Breast epithelium (tissue), 4 donors: ENCODE results near the gene DYNC1I2. TPM values are rescaled to one million over a fixed set of nuclear protein-coding genes. Genes with fewer than 3 reads are reported as not detected.
A peak's percentile ranks its signal among the peaks of the same experiment; 100 is the strongest.

ENCODE experiments used
- DNase-seq, 2 donors: peaks; one replicate each; pipeline ENCODE4 v3.0.0-alpha.2; 2019; ENCODE audit warnings: low spot score in 2 of 2
- H3K27ac ChIP-seq, 2 donors: fragments of 200-600 bp; sonication (generic) in 1 of 2; one replicate each; pipeline ENCODE4 v1.5.1; 2016 to 2019; ENCODE audit warnings: mild to moderate bottlenecking in 1 of 2
- H3K27me3 ChIP-seq, 2 donors: fragments of 200-600 bp; sonication (generic) in 1 of 2; one replicate each; pipeline versions ENCODE4 v1.5.1 to v1.6.0; 2017 to 2019; ENCODE audit warnings: control low read depth in 1 of 2, mild to moderate bottlenecking in 1 of 2
- H3K36me3 ChIP-seq: fragments of 200-600 bp; one replicate; pipeline ENCODE4 v1.5.1; 2019
- H3K4me1 ChIP-seq, 2 donors: fragments of 200-600 bp; sonication (generic); one replicate each; pipeline ENCODE4 v1.5.1; 2016 to 2019; ENCODE audit warnings: control low read depth in 1 of 2
- H3K4me3 ChIP-seq, 3 donors: fragments of 200-600 bp; sonication (generic); 1 replicate in 2 of 3; 2 replicates in 1 of 3; pipeline ENCODE4 v1.5.1; 2016 to 2019; ENCODE audit warnings: mild to moderate bottlenecking in 3 of 3, moderate library complexity in 2 of 3
- H3K9me3 ChIP-seq, 2 donors: fragments of 200-600 bp; sonication (generic) in 1 of 2; one replicate each; pipeline ENCODE4 v1.5.1; 2016 to 2019; ENCODE audit warnings: control low read depth in 1 of 2
- POLR2A ChIP-seq: fragments of 450-650 bp; IDR thresholded peaks from one replicate; pipeline ENCODE4 v1.6.1; 2016; ENCODE audit warnings: antibody characterized with exemption, mild to moderate bottlenecking, moderate library complexity
- POLR2AphosphoS5 ChIP-seq, 3 donors: sonication (generic); formaldehyde crosslinking; IDR thresholded peaks; one replicate each; pipeline ENCODE4 v1.6.1; 2017; ENCODE audit warnings: antibody characterized with exemption in 3 of 3
- intact Hi-C: fragments of 100-400 bp; cut with DNase I; formaldehyde crosslinking; loops from one replicate; pipeline ENCODE4 v1.15.1; 2023; ENCODE audit warnings: low total_unique reads
- total RNA-seq, 3 donors: library from RNA; depleted of rRNA; stranded (reverse); fragments of >200 nt; gene quantifications; one replicate each; pipeline ENCODE4 v1.1.0, GENCODE V29; 2016
- TF ChIP-seq, protein P1 (sequence below), 3 donors: fragments of 450-650 bp; IDR thresholded peaks; one replicate each; pipeline ENCODE4 v1.5.1; 2016 to 2017; ENCODE audit warnings: antibody characterized with exemption in 3 of 3, mild to moderate bottlenecking in 3 of 3, moderate library complexity in 3 of 3

The DYNC1I2 gene
- total RNA-seq, 3 donors from 2014 or later: 98.9 to 126 (median 125) TPM

DNA sequence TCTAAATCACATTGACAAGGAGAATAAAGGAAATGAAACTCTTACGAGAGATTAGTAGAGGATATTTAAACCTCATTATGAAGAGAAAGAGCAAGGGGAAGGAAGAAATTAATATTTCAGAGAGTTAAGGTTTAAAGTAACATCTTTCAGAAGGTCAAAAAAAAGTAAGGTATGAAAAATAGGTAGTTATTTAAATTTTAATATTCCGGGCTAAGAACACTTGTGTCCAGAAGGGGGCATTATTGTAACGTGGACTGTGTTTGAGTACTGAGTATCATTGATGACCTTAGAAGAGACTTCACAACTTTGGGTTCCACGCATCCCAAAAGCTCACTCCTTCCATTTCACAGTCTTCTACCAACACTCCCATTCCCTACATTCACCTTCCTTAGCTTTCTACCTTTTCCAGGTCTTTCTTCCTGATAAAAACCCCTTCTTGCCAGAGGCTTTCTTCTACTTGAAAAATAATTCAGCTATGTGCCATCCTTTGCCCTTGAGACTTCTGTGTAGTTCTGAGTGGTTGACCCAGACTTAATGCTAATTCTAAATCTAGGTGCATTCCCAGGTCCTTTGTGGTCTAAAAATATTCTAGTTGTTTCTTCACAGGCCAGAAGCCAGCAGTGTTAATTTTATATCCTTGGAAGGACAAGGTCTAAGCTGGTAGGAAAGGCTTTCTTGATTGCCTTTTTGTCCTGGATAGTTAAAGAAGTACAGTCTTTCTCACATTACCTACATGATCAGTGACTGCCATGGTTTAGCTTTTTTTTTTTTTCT is 16.5 kb downstream of the DYNC1I2 start:
- Histone ChIP-seq H3K27ac (peak overlapping the region in 1 of 2 donors; percentile 10), H3K36me3 (no peaks in the 10 kb centered on the region), H3K9me3 (no peaks in the 10 kb centered on the region), H3K4me1 (peaks cover 0 to 8% of the 10 kb centered on the region in 2 donors), H3K27me3 (no peaks in the 10 kb centered on the region), H3K4me3 (no peak overlapping the region)
- DNase-seq: no peak
- intact Hi-C loops: no loop called here
- TF ChIP-seq, protein P1, sequence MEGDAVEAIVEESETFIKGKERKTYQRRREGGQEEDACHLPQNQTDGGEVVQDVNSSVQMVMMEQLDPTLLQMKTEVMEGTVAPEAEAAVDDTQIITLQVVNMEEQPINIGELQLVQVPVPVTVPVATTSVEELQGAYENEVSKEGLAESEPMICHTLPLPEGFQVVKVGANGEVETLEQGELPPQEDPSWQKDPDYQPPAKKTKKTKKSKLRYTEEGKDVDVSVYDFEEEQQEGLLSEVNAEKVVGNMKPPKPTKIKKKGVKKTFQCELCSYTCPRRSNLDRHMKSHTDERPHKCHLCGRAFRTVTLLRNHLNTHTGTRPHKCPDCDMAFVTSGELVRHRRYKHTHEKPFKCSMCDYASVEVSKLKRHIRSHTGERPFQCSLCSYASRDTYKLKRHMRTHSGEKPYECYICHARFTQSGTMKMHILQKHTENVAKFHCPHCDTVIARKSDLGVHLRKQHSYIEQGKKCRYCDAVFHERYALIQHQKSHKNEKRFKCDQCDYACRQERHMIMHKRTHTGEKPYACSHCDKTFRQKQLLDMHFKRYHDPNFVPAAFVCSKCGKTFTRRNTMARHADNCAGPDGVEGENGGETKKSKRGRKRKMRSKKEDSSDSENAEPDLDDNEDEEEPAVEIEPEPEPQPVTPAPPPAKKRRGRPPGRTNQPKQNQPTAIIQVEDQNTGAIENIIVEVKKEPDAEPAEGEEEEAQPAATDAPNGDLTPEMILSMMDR (IDR thresholded peaks at IDR 0.05): no peak
- TF ChIP-seq POLR2AphosphoS5 (IDR thresholded peaks at IDR 0.05): no peak
- no peak for TF ChIP-seq POLR2A

DNA sequence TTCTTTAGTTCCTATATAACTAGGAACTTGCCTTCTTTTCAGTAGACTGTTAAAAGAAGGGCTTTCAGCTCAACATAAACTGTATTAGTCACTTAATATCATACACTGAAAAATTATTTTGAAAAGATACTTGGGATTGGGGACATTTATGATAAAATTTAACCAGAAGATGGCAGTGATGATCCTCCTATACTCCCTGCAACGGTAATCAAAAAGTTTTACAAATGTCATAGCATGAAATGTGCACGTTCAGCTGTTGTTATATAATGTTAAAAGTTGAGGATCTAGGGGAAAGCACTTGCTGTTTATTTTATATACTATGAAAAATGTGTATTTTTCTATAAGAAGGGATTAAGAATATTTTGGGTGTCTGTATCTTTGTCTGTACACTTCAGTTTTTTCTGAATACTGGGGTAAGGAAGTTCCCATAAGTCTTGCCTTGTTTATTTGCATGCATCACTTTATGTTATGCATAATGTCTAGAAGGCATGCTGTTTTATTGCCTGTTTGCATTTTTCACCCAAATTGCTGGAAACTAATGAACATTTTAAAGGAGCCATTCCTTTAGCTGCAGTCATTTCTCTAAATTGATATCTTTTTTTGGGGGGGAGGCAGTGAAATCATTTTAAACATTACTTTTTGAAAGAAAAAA is 19.0 kb downstream of the DYNC1I2 start:
- Histone ChIP-seq H3K4me3 (no peak overlapping the region), H3K9me3 (no peaks in the 10 kb centered on the region), H3K36me3 (no peaks in the 10 kb centered on the region), H3K27me3 (no peaks in the 10 kb centered on the region), H3K27ac (no peak overlapping the region), H3K4me1 (peaks cover 0 to 8% of the 10 kb centered on the region in 2 donors)
- TF ChIP-seq POLR2A: no peak
- TF ChIP-seq, protein P1 (IDR thresholded peaks at IDR 0.05): peak in 2 of 3 donors; percentile 18 to 49
- intact Hi-C loops: no loop called here
- no peak for DNase-seq

DNA sequence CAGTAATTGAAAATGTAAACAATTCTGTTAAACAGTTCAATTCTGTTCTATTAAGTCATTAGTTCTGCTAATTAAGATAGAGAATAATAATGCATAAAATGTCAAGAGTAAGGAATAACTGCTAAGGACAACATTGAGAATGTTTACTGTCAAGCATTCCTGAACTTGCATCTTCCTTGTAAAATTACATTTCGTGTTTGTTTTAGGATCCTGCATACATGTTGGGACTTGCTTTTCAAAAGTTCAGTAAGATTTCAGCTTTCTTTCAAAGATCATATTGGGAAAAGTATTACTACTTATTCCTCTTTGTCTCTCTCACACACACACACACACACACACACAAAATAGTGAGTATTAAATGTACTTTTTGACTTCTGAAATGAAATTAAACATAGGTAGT is 20.5 kb downstream of the DYNC1I2 start:
- intact Hi-C loops: no loop called here
- peaks cover 0 to 8% of the 10 kb centered on the region in 2 donors for H3K4me1 ChIP-seq
- TF ChIP-seq, protein P1 (IDR thresholded peaks at IDR 0.05): no peak
- no peak for TF ChIP-seq POLR2A
- no peak for TF ChIP-seq POLR2AphosphoS5 (IDR thresholded peaks at IDR 0.05)
- no peak for DNase-seq
- H3K27me3 ChIP-seq: no peaks in the 10 kb centered on the region
- no peaks in the 10 kb centered on the region for H3K9me3 ChIP-seq
- no peak overlapping the region for H3K27ac ChIP-seq
- no peaks in the 10 kb centered on the region for H3K36me3 ChIP-seq
- H3K4me3 ChIP-seq: no peak overlapping the region

DNA sequence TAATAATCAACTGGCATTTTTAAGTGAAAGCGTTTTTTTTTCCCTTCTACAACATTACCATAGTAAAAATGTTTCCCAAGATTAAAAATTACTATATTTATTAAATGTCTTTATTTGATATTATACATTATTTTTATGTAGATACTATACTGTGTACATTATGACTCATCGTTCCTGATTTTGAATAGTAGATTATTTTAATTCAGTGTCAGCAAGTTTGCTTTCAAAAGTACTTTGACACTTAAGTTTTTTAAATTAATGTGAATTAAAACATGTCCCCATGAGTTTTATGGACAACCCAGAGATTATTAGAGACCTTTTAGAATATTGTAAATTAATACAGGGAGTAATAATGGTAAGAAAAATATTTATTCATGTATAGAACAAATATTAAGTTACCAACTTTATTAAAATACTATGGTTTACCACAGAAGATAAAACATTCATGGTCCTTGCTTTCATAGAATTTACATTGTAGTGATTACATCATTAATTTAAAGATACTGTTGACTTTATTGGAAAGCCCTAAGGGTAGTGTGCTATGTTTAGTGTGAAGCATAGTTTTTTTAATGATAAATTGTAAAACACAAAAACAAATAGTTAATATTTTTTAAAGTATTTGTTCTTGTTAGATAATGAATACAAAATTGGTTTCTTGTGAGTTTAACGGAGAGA is 21.9 kb downstream of the DYNC1I2 start:
- intact Hi-C loops: no loop called here
- Histone ChIP-seq H3K36me3 (no peaks in the 10 kb centered on the region), H3K4me1 (peaks cover 0 to 6% of the 10 kb centered on the region in 2 donors), H3K27ac (no peak overlapping the region), H3K4me3 (no peak overlapping the region), H3K9me3 (no peaks in the 10 kb centered on the region), H3K27me3 (no peaks in the 10 kb centered on the region)
- no peak for DNase-seq
- TF ChIP-seq, protein P1 (IDR thresholded peaks at IDR 0.05): no peak
- no peak for TF ChIP-seq POLR2A
- no peak for TF ChIP-seq POLR2AphosphoS5 (IDR thresholded peaks at IDR 0.05)

DNA sequence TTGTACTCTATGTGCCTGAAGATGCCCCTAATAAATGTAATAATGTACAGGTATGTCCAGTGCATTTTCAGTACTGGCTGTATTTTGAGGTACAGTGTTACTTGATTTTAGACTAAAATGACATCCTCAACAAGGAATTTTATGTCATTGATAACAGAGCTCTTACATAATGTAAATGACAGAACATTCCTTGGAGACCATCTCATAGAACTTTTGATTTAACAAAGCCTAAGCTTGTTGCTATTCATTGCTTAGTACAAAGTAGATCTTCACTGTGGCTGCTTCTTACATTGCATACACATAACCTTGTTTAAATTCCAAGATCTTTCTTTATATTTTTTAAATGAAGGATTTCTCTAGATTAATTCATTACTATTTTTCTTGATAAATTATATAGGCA is 24.1 kb downstream of the DYNC1I2 start:
- no peaks in the 10 kb centered on the region for H3K36me3 ChIP-seq
- H3K4me3 ChIP-seq: no peak overlapping the region
- H3K27me3 ChIP-seq: no peaks in the 10 kb centered on the region
- TF ChIP-seq, protein P1 (IDR thresholded peaks at IDR 0.05): no peak
- no peak for TF ChIP-seq POLR2AphosphoS5 (IDR thresholded peaks at IDR 0.05)
- TF ChIP-seq POLR2A: no peak
- intact Hi-C loops: no loop called here
- no peak overlapping the region for H3K27ac ChIP-seq
- H3K9me3 ChIP-seq: no peaks in the 10 kb centered on the region
- no peaks in the 10 kb centered on the region for H3K4me1 ChIP-seq
- no peak for DNase-seq
